Stimulated activated naive CD8-positive, alpha-beta T cell treated with anti-CD3 and anti-CD28 coated beads, Interleukin-15, amount 100 ng/mL, for 72 hours (primary cell): ENCODE data around the gene CREG1.

Experiments used
- ATAC-seq: fragments of 150-1000 bp; cut with Tn5 transposase; 2 replicates; pipeline ENCODE4 v1.10.0; 2021; ENCODE audit warnings: mild to moderate bottlenecking, moderate library complexity
- DNase-seq, 2 donors: peaks; one replicate each; pipeline ENCODE4 v3.0.0; 2021 to 2022
- H3K27ac Mint-ChIP-seq, 2 donors: one replicate each; pipeline ENCODE4 v1.8.0; 2022; ENCODE audit warnings: mild to moderate bottlenecking in 2 of 2, mixed read lengths in 2 of 2, moderate library complexity in 2 of 2
- H3K27me3 Mint-ChIP-seq: one replicate; pipeline ENCODE4 v1.8.0; 2022; ENCODE audit warnings: mixed read lengths
- H3K4me1 Mint-ChIP-seq: one replicate; pipeline ENCODE4 v1.8.0; 2022; ENCODE audit warnings: mild to moderate bottlenecking, mixed read lengths
- H3K4me3 Mint-ChIP-seq, 2 donors: one replicate each; pipeline ENCODE4 v1.8.0; 2022; ENCODE audit warnings: mild to moderate bottlenecking in 2 of 2, mixed read lengths in 2 of 2, moderate library complexity in 1 of 2
- H3K9me3 Mint-ChIP-seq, 2 donors: one replicate each; pipeline ENCODE4 v1.8.0; 2022; ENCODE audit warnings: mixed read lengths in 2 of 2

The CREG1 gene

GRCh38 chr1:167553136-167554027 is at the start of gene CREG1:
CREG1 (minus strand) TSS chr1:167553762.
- Mint-ChIP-seq H3K27ac (peak within 1 kb of the TSS in 1 of 2 donors; percentile 85), H3K4me3 (peak within 1 kb of the TSS; percentile 88 to 93), H3K9me3 (no peaks in the 10 kb centered on the region), H3K4me1 (peaks cover 35% of the 10 kb centered on the region), H3K27me3 (no peaks in the 10 kb centered on the region)
- DNase-seq (peak; percentile 85 to 89), ATAC-seq (peak; percentile 99)

- no peak overlapping the region for H3K4me3 Mint-ChIP-seq
- ATAC-seq (no peak), DNase-seq (no peak)
- H3K4me1 Mint-ChIP-seq, result peaks cover 39% of the 10 kb centered on the region
- H3K9me3 Mint-ChIP-seq, result peaks cover 13 to 14% of the 10 kb centered on the region in 2 donors
- peak overlapping the region in 1 of 2 donors; percentile 18 for H3K27ac Mint-ChIP-seq
- H3K27me3 Mint-ChIP-seq, result no peaks in the 10 kb centered on the region
Observed at GRCh38 chr1:167602840-167603239, 49.3 kb upstream of the CREG1 start.

- Mint-ChIP-seq H3K4me1 (peaks cover 39% of the 10 kb centered on the region), H3K4me3 (peak overlapping the region; percentile 67 to 76), H3K27me3 (no peaks in the 10 kb centered on the region), H3K27ac (peak overlapping the region; percentile 91 to 97), H3K9me3 (peaks cover 2 to 7% of the 10 kb centered on the region in 2 donors)
- DNase-seq (no peak), ATAC-seq (no peak)
Observed at GRCh38 chr1:167601442-167602383, 48.2 kb upstream of the CREG1 start.

- no peaks in the 10 kb centered on the region for H3K27me3 Mint-ChIP-seq
- ATAC-seq (peak; percentile 89), DNase-seq (peak; percentile 20 to 41)
- H3K4me3 Mint-ChIP-seq, result peak overlapping the region; percentile 19 to 63
- H3K27ac Mint-ChIP-seq, result peak overlapping the region; percentile 78 to 91
- no peaks in the 10 kb centered on the region for H3K9me3 Mint-ChIP-seq
- peaks cover 39% of the 10 kb centered on the region for H3K4me1 Mint-ChIP-seq
Observed at GRCh38 chr1:167599957-167600581, 46.5 kb upstream of the CREG1 start.

GRCh38 chr1:167594822-167595221 is 41.3 kb upstream of the CREG1 start:
- Mint-ChIP-seq H3K4me1 (peaks cover 3% of the 10 kb centered on the region), H3K27me3 (no peaks in the 10 kb centered on the region), H3K4me3 (no peak overlapping the region), H3K9me3 (no peaks in the 10 kb centered on the region), H3K27ac (no peak overlapping the region)
- DNase-seq, result no peak
- no peak for ATAC-seq

- Mint-ChIP-seq H3K4me1 (no peaks in the 10 kb centered on the region), H3K27ac (no peak overlapping the region), H3K9me3 (no peaks in the 10 kb centered on the region), H3K4me3 (no peak overlapping the region), H3K27me3 (no peaks in the 10 kb centered on the region)
- ATAC-seq (no peak), DNase-seq (no peak)
Observed at GRCh38 chr1:167593860-167594259, 40.3 kb upstream of the CREG1 start.

GRCh38 chr1:167592475-167592874 is 38.9 kb upstream of the CREG1 start:
- no peak for DNase-seq
- H3K27ac Mint-ChIP-seq, result no peak overlapping the region
- H3K9me3 Mint-ChIP-seq, result no peaks in the 10 kb centered on the region
- H3K27me3 Mint-ChIP-seq, result no peaks in the 10 kb centered on the region
- no peak for ATAC-seq
- no peak overlapping the region for H3K4me3 Mint-ChIP-seq
- no peaks in the 10 kb centered on the region for H3K4me1 Mint-ChIP-seq

- Mint-ChIP-seq H3K4me1 (no peaks in the 10 kb centered on the region), H3K27me3 (no peaks in the 10 kb centered on the region), H3K9me3 (no peaks in the 10 kb centered on the region), H3K27ac (no peak overlapping the region), H3K4me3 (no peak overlapping the region)
- DNase-seq (no peak), ATAC-seq (no peak)
Observed at GRCh38 chr1:167588361-167588760, 34.8 kb upstream of the CREG1 start.

GRCh38 chr1:167587872-167588271 is 34.3 kb upstream of the CREG1 start:
- Mint-ChIP-seq H3K27ac (no peak overlapping the region), H3K4me1 (no peaks in the 10 kb centered on the region), H3K4me3 (no peak overlapping the region), H3K9me3 (no peaks in the 10 kb centered on the region), H3K27me3 (no peaks in the 10 kb centered on the region)
- DNase-seq (no peak), ATAC-seq (no peak)

- Mint-ChIP-seq H3K4me3 (no peak overlapping the region), H3K27ac (no peak overlapping the region), H3K4me1 (no peaks in the 10 kb centered on the region), H3K9me3 (no peaks in the 10 kb centered on the region), H3K27me3 (no peaks in the 10 kb centered on the region)
- DNase-seq, result no peak
- ATAC-seq, result no peak
Observed at GRCh38 chr1:167587342-167587741, 33.8 kb upstream of the CREG1 start.

- Mint-ChIP-seq H3K9me3 (no peaks in the 10 kb centered on the region), H3K4me3 (no peak overlapping the region), H3K4me1 (no peaks in the 10 kb centered on the region), H3K27ac (peak overlapping the region in 1 of 2 donors; percentile 24), H3K27me3 (no peaks in the 10 kb centered on the region)
- ATAC-seq (no peak), DNase-seq (no peak)
Observed at GRCh38 chr1:167584581-167584980, 31.0 kb upstream of the CREG1 start.

GRCh38 chr1:167582722-167583121 is 29.2 kb upstream of the CREG1 start:
- peaks cover 7% of the 10 kb centered on the region for H3K27me3 Mint-ChIP-seq
- no peaks in the 10 kb centered on the region for H3K9me3 Mint-ChIP-seq
- DNase-seq (no peak), ATAC-seq (no peak)
- H3K4me1 Mint-ChIP-seq, result no peaks in the 10 kb centered on the region
- H3K27ac Mint-ChIP-seq, result no peak overlapping the region
- H3K4me3 Mint-ChIP-seq, result no peak overlapping the region

- no peak overlapping the region for H3K27ac Mint-ChIP-seq
- peaks cover 7% of the 10 kb centered on the region for H3K27me3 Mint-ChIP-seq
- no peak for ATAC-seq
- H3K4me1 Mint-ChIP-seq, result no peaks in the 10 kb centered on the region
- H3K4me3 Mint-ChIP-seq, result no peak overlapping the region
- H3K9me3 Mint-ChIP-seq, result no peaks in the 10 kb centered on the region
- no peak for DNase-seq
Observed at GRCh38 chr1:167582064-167582463, 28.5 kb upstream of the CREG1 start.

GRCh38 chr1:167579986-167580385 is 26.4 kb upstream of the CREG1 start:
- Mint-ChIP-seq H3K27me3 (peaks cover 18% of the 10 kb centered on the region), H3K9me3 (no peaks in the 10 kb centered on the region), H3K27ac (no peak overlapping the region), H3K4me1 (no peaks in the 10 kb centered on the region), H3K4me3 (no peak overlapping the region)
- ATAC-seq (no peak), DNase-seq (no peak)

GRCh38 chr1:167578939-167579521 is 25.5 kb upstream of the CREG1 start:
- Mint-ChIP-seq H3K27ac (no peak overlapping the region), H3K27me3 (peaks cover 18% of the 10 kb centered on the region), H3K4me1 (no peaks in the 10 kb centered on the region), H3K9me3 (no peaks in the 10 kb centered on the region), H3K4me3 (no peak overlapping the region)
- DNase-seq (no peak), ATAC-seq (no peak)
